Measurements from ENCODE around the gene BLMH. TPM values are rescaled to one million over a fixed set of nuclear protein-coding genes. Genes with fewer than 3 reads are reported as not detected.

BLMH gene
- total RNA-seq, 1 experiment from 2014 or later, result 51.2 TPM

- Histone ChIP-seq H3K4me2 (ENCODE audit: low read length) (no peak overlapping the region), H3K27me3 (ENCODE audit: insufficient read depth, low read length) (peaks cover 6% of the 10 kb centered on the region; the same call in 1 of the 2 replicates), H3K79me2 (ENCODE audit: insufficient read depth, low read length) (no peaks in the 10 kb centered on the region), H2AFZ (ENCODE audit: low read depth, low read length, poor library complexity, severe bottlenecking) (peak overlapping the region; percentile 33), H3K9me2 (ENCODE audit: insufficient read depth) (no peaks in the 10 kb centered on the region), H4K20me1 (ENCODE audit: insufficient read depth) (no peaks in the 10 kb centered on the region), H3K36me3 (ENCODE audit: control insufficient read depth in 1 of 2, insufficient read depth in 2 of 2, low read length in 2 of 2) (no peaks in the 10 kb centered on the region), H3K4me1 (ENCODE audit: control insufficient read depth in 1 of 2, insufficient read depth in 2 of 2, low read length in 2 of 2) (no peaks in the 10 kb centered on the region), H3K27ac (ENCODE audit: low read depth, low read length) (no peak overlapping the region), H3K9me3 (ENCODE audit: control insufficient read depth in 1 of 2, insufficient read depth in 1 of 2, low read depth in 1 of 2, low read length in 2 of 2) (no peaks in the 10 kb centered on the region), H3K9ac (ENCODE audit: low read length) (no peak overlapping the region), H3K4me3 (replicated peaks in 1 of 2; ENCODE audit: low read depth in 1 of 2, low read length in 2 of 2) (no peak overlapping the region)
- DNase-seq (ENCODE audit: low read depth, low spot score) (no peak), ATAC-seq (no peak)
- ChIA-PET POLR2A (no interaction called here), CTCF (interaction anchor here (1.0 kb wide), 1 partner anchor 24 kb away, joined by 3 read pairs; no protein-coding TSS in a partner anchor), RAD21 (ENCODE audit: low non-redundant PET in 1 of 2, low total read pairs in 2 of 2, uncharacterized antibody in 2 of 2, unreplicated experiment in 2 of 2) (no interaction called here)
- TF ChIP-seq ELF1 (IDR thresholded peaks at IDR 0.05; ENCODE audit: borderline replicate concordance, low read depth), result no peak
- TF ChIP-seq TCF7L2 (IDR thresholded peaks at IDR 0.05; ENCODE audit: borderline replicate concordance, extremely low read depth, insufficient read depth, insufficient read length), result no peak
- BruUV-seq (replicated peaks), result no TSS peak
- intact Hi-C loops (cut with micrococcal nuclease), result no loop called here
Measured at GRCh38 chr17:30312226-30312625, 20.5 kb upstream of the BLMH start.

GRCh38 chr17:30310562-30310961, 18.8 kb upstream of the BLMH start:
- Histone ChIP-seq H3K4me1 (ENCODE audit: control insufficient read depth in 1 of 2, insufficient read depth in 2 of 2, low read length in 2 of 2) (no peaks in the 10 kb centered on the region), H3K27ac (ENCODE audit: low read depth, low read length) (no peak overlapping the region), H3K4me3 (replicated peaks in 1 of 2; ENCODE audit: low read depth in 1 of 2, low read length in 2 of 2) (no peak overlapping the region), H2AFZ (ENCODE audit: low read depth, low read length, poor library complexity, severe bottlenecking) (no peak overlapping the region), H3K4me2 (ENCODE audit: low read length) (no peak overlapping the region), H3K79me2 (ENCODE audit: insufficient read depth, low read length) (no peaks in the 10 kb centered on the region), H3K9me2 (ENCODE audit: insufficient read depth) (no peaks in the 10 kb centered on the region), H4K20me1 (ENCODE audit: insufficient read depth) (no peaks in the 10 kb centered on the region), H3K27me3 (ENCODE audit: insufficient read depth, low read length) (peaks cover 6% of the 10 kb centered on the region; the same call in 1 of the 2 replicates), H3K9me3 (ENCODE audit: control insufficient read depth in 1 of 2, insufficient read depth in 1 of 2, low read depth in 1 of 2, low read length in 2 of 2) (no peaks in the 10 kb centered on the region), H3K36me3 (ENCODE audit: control insufficient read depth in 1 of 2, insufficient read depth in 2 of 2, low read length in 2 of 2) (no peaks in the 10 kb centered on the region), H3K9ac (ENCODE audit: low read length) (no peak overlapping the region)
- POLR2A ChIA-PET, result no interaction called here
- CTCF ChIA-PET, result no interaction called here
- BruUV-seq (replicated peaks), result no TSS peak
- ATAC-seq (no peak), DNase-seq (ENCODE audit: low read depth, low spot score) (no peak)
- no peak for TF ChIP-seq CBX3 (IDR thresholded peaks at IDR 0.05; ENCODE audit: low read depth)
- TF ChIP-seq EZH2phosphoT487 (IDR thresholded peaks at IDR 0.05; ENCODE audit: borderline replicate concordance), result no peak
- TF ChIP-seq CEBPB (IDR thresholded peaks at IDR 0.05; ENCODE audit: low read depth), result no peak
- TF ChIP-seq SRF (IDR thresholded peaks at IDR 0.05; ENCODE audit: low read depth), result no peak
- no peak for TF ChIP-seq POLR2A (IDR thresholded peaks at IDR 0.05; ENCODE audit: borderline replicate concordance, extremely low read depth, insufficient read depth, insufficient read length)
- no peak for TF ChIP-seq MAX (IDR thresholded peaks at IDR 0.05)
- no peak for TF ChIP-seq ZFX (IDR thresholded peaks at IDR 0.05)
- no peak for TF ChIP-seq ZBTB33 (IDR thresholded peaks at IDR 0.05; ENCODE audit: extremely low read depth, insufficient replicate concordance, low read length)
- RAD21 ChIA-PET (ENCODE audit: low non-redundant PET in 1 of 2, low total read pairs in 2 of 2, uncharacterized antibody in 2 of 2, unreplicated experiment in 2 of 2), result no interaction called here
- intact Hi-C loops (cut with micrococcal nuclease), result no loop called here
